ENCODE data around the gene BLM. TPM values are rescaled to one million over a fixed set of nuclear protein-coding genes. Genes with fewer than 3 reads are reported as not detected.
"Not testable (repeated sequence)": the region's sequence is repeated elsewhere in the genome, so short reads cannot be mapped to it uniquely, and the experiment has no call there.

The BLM gene
- total and polyA plus RNA-seq, 8 donors: 0.12 to 1.1 (median 0.65) TPM; not detected in 1

DNA sequence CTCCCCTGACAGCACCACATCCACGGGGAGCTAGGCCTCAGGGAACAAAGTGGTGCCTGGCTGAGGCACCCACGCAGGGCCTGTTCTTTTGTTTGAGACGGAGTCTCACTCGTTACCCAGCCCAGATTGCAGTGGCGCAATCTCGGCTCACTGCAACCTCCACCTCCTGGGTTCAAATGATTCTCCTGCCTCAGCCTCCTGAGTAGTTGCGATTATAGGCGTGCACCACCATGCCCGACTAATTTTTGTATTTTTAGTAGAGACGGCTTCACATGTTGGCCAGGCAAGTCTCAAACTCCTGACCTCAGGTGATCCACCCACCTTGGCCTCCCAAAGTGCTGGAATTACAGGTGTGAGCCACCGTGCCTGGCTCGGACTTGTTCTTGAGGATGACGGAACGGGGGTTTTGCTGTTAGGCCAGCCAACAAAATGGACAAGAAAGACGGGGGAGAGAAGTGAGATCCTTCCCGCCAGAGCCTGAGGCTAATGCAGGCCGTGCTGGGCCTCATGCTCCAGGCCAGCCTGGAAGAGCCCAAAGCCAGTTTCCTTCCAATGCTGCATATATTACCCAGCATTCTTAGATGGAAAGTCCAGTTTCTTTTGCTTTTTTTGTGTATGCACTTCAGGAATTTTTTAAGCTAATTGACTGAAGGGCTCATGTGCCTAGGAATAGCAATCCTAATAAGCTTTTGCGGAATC, 123.2 kb downstream of the BLM start:
- intact Hi-C loops (cut with DNase I): no loop called here
- H3K36me3 ChIP-seq: no peaks in the 10 kb centered on the region
- WGBS, 2 donors: 93 to 98% methylated on average over 18 of the region's 18 CpGs
- H3K27me3 ChIP-seq: no peaks in the 10 kb centered on the region
- H3K4me1 ChIP-seq: no peaks in the 10 kb centered on the region
- no peak for FAIRE-seq
- H3K27ac ChIP-seq: peak overlapping the region in 2 of 4 donors; percentile 27 to 33
- no peak for DNase-seq
- TF ChIP-seq, protein P1, sequence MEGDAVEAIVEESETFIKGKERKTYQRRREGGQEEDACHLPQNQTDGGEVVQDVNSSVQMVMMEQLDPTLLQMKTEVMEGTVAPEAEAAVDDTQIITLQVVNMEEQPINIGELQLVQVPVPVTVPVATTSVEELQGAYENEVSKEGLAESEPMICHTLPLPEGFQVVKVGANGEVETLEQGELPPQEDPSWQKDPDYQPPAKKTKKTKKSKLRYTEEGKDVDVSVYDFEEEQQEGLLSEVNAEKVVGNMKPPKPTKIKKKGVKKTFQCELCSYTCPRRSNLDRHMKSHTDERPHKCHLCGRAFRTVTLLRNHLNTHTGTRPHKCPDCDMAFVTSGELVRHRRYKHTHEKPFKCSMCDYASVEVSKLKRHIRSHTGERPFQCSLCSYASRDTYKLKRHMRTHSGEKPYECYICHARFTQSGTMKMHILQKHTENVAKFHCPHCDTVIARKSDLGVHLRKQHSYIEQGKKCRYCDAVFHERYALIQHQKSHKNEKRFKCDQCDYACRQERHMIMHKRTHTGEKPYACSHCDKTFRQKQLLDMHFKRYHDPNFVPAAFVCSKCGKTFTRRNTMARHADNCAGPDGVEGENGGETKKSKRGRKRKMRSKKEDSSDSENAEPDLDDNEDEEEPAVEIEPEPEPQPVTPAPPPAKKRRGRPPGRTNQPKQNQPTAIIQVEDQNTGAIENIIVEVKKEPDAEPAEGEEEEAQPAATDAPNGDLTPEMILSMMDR (IDR thresholded peaks at IDR 0.05): no peak
- H3K9me3 ChIP-seq: no peaks in the 10 kb centered on the region
- H3K4me3 ChIP-seq: no peak overlapping the region
- no peak for ATAC-seq

DNA sequence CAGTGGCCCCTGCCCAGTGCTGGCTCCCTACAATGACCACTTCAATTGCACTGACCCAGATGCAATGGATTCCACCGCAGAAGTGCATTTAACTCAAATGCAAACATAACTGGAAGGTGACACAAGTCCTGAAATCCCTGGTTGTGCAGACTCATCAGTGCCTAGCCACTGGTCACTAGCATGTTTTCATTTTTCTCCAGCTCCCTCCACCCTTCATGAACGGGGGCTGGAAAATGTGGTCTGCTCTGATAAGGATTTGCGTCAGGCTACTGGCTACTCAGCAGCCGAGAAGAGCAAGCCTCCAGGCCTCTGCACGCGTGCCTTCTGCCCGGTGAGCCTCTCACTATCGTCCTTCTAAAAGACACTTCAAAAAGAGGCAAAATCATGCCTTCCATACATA, 123.8 kb downstream of the BLM start:
- no peak for ATAC-seq
- no peaks in the 10 kb centered on the region for H3K36me3 ChIP-seq
- H3K9me3 ChIP-seq: no peaks in the 10 kb centered on the region
- H3K27ac ChIP-seq: no peak overlapping the region
- no peak for FAIRE-seq
- no peaks in the 10 kb centered on the region for H3K4me1 ChIP-seq
- no peak overlapping the region for H3K4me3 ChIP-seq
- TF ChIP-seq, protein P1 (IDR thresholded peaks at IDR 0.05): no peak
- no peak for DNase-seq
- no peaks in the 10 kb centered on the region for H3K27me3 ChIP-seq
- intact Hi-C loops (cut with DNase I): no loop called here
- 91 to 98% methylated on average over 8 of the region's 8 CpGs for WGBS, 2 donors

DNA sequence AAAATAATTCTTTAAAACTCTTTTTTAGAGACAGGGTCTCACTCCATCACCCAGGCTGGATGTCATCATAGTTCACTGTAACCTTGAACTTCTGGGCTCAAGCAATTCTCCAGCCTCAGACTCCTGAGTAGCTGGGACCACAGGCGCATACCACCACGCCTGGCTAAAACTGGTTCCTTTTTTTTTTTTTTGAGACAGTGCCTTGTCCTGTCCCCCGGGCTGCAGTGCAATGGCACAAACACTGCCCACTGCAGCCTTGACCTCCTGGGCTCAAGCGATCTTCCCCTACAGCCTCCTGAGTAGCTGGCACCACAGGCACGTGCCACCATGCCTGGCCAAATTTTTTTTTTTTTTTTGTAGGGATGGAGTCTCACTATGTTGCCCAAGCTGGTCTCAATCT, 127.5 kb downstream of the BLM start:
- intact Hi-C loops (cut with DNase I): no loop called here
- Histone ChIP-seq H3K27ac (no peak overlapping the region), H3K36me3 (no peaks in the 10 kb centered on the region), H3K27me3 (no peaks in the 10 kb centered on the region), H3K4me3 (no peak overlapping the region), H3K4me1 (no peaks in the 10 kb centered on the region), H3K9me3 (no peaks in the 10 kb centered on the region)
- 82 to 88% methylated on average over 5 of the region's 5 CpGs for WGBS, 2 donors
- TF ChIP-seq, protein P1 (IDR thresholded peaks at IDR 0.05): no peak
- ATAC-seq: peak in 1 of 4 donors; percentile 16
- no peak for DNase-seq
- FAIRE-seq: no peak

DNA sequence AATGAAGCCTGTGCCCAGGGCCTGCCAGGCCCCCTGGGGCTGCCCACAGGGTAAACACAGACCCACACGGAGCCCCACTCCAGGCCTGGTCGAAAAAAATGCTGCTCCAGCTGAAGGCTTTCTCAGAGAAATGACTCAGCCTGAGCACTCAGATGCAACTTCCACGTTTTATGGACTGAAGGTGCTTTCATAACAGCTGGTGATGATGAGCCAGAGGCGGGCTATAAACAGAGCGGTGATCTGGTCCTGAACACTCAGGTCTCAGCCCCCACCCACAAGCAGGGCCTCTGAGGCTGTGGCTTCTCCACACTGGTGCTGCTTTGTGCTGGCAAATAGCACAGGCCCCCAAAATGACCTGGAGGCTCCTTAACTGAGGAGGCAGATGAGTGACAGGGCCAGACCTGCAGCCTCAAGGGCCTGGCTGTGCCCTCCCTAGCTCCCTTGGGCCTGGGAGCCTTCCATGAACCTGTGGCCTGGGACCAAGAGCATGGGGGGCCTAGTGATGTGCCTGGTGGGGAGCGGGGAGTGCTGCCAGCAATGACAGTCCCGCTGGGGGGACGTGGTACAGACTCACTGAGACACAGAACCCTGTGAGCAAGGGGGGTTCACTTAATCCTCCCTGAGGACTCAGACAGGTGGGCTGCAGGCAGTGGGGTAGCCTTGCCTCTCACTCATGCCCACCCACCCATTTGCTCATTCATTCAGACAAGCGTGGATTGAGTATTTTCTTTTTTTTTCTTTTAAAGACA, 128.2 kb downstream of the BLM start:
- ATAC-seq (peak in 3 of 4 donors; percentile 47 to 76 (median 59)), DNase-seq (no peak), FAIRE-seq (no peak)
- TF ChIP-seq, protein P1 (IDR thresholded peaks at IDR 0.05): no peak
- no peak overlapping the region for H3K4me3 ChIP-seq
- H3K27me3 ChIP-seq: no peaks in the 10 kb centered on the region
- no peaks in the 10 kb centered on the region for H3K36me3 ChIP-seq
- H3K9me3 ChIP-seq: no peaks in the 10 kb centered on the region
- 80 to 85% methylated on average over 9 of the region's 9 CpGs for WGBS, 2 donors
- no peak overlapping the region for H3K27ac ChIP-seq
- no peaks in the 10 kb centered on the region for H3K4me1 ChIP-seq
- intact Hi-C loops (cut with DNase I): no loop called here

DNA sequence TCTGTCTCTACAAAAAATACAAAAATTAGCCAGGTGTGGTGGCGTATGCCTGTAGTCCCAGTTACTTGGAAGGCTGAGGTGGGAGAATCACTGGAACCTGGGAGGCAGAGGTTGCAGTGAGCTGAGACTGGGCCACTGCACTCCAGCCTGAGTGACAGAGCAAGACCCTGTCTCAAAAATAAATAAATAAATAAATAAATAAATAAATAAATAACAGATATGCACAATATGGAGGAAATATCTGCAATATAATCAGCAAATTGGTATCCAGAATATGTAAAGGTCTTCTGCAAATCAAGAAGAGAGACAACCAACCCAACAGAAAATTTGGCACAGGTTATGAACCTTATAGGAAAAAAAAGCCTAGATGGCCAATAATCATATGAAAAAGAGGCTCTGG, 132.3 kb downstream of the BLM start:
- 91 to 100% methylated on average over 1 of the region's 1 CpG for WGBS, 2 donors
- intact Hi-C loops (cut with DNase I); FAIRE-seq: not testable (repeated sequence)

More for the DNA sequence above, 132.3 kb downstream of the BLM start:
- H3K27me3 ChIP-seq, H3K36me3 ChIP-seq, H3K27ac ChIP-seq, H3K4me1 ChIP-seq, DNase-seq, H3K4me3 ChIP-seq, H3K9me3 ChIP-seq, ATAC-seq: not testable (repeated sequence)

All from pancreas (tissue), 10 donors.